Mesothelial cell of epicardium (in vitro differentiated cells): ENCODE measurements around the gene FAM83C. TPM values are rescaled to one million over a fixed set of nuclear protein-coding genes. Genes with fewer than 3 reads are reported as not detected.
A peak's percentile ranks its signal among the peaks of the same experiment; 100 is the strongest.
"Not testable (repeated sequence)": the region's sequence is repeated elsewhere in the genome, so short reads cannot be mapped to it uniquely, and the experiment has no call there.

Experiments
- DNase-seq, 2 experiments: peaks; one replicate each; pipeline ENCODE4 v3.0.0; 2021; ENCODE audit warnings: low spot score in 2 of 2; ENCODE audit not compliant: unreplicated experiment in 2 of 2
- H3K27ac Mint-ChIP-seq: 2 replicates; pipeline ENCODE4 v1.8.0; 2021; ENCODE audit warnings: mixed read lengths
- H3K27me3 Mint-ChIP-seq: 2 replicates; pipeline ENCODE4 v1.8.0; 2021; ENCODE audit warnings: low read depth, mixed read lengths
- H3K36me3 Mint-ChIP-seq: 2 replicates; pipeline ENCODE4 v1.8.0; 2021; ENCODE audit warnings: mixed read lengths
- H3K4me1 Mint-ChIP-seq: 2 replicates; pipeline ENCODE4 v1.8.0; 2021; ENCODE audit warnings: mixed read lengths
- H3K4me3 Mint-ChIP-seq: 2 replicates; pipeline ENCODE4 v1.8.0; 2021; ENCODE audit warnings: mild to moderate bottlenecking, moderate library complexity, mixed read lengths
- H3K9me3 Mint-ChIP-seq: 2 replicates; pipeline ENCODE4 v1.8.0; 2021; ENCODE audit warnings: mixed read lengths
- total RNA-seq: library from RNA; stranded (reverse); gene quantifications from 3 replicates; pipeline ENCODE4 v1.2.1, GENCODE V29; 2021
- TF ChIP-seq, protein P1 (sequence below): fragments of 200-600 bp; sonication (generic); IDR thresholded peaks from one replicate; pipeline ENCODE4 v1.5.0; 2021; ENCODE audit warnings: antibody characterized with exemption; ENCODE audit not compliant: unreplicated experiment

The FAM83C gene
- total RNA-seq, 1 donor from 2014 or later: not detected

GRCh38 chr20:35270021-35270902 lies 22.0 kb downstream of the FAM83C start:
- Mint-ChIP-seq H3K9me3 (no peaks in the 10 kb centered on the region), H3K4me3 (no peak overlapping the region), H3K36me3 (peaks cover 12% of the 10 kb centered on the region), H3K27me3 (no peaks in the 10 kb centered on the region), H3K4me1 (peaks cover 8% of the 10 kb centered on the region), H3K27ac (no peak overlapping the region)
- TF ChIP-seq, protein P1, sequence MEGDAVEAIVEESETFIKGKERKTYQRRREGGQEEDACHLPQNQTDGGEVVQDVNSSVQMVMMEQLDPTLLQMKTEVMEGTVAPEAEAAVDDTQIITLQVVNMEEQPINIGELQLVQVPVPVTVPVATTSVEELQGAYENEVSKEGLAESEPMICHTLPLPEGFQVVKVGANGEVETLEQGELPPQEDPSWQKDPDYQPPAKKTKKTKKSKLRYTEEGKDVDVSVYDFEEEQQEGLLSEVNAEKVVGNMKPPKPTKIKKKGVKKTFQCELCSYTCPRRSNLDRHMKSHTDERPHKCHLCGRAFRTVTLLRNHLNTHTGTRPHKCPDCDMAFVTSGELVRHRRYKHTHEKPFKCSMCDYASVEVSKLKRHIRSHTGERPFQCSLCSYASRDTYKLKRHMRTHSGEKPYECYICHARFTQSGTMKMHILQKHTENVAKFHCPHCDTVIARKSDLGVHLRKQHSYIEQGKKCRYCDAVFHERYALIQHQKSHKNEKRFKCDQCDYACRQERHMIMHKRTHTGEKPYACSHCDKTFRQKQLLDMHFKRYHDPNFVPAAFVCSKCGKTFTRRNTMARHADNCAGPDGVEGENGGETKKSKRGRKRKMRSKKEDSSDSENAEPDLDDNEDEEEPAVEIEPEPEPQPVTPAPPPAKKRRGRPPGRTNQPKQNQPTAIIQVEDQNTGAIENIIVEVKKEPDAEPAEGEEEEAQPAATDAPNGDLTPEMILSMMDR: no peak
- DNase-seq: no peak

DNA sequence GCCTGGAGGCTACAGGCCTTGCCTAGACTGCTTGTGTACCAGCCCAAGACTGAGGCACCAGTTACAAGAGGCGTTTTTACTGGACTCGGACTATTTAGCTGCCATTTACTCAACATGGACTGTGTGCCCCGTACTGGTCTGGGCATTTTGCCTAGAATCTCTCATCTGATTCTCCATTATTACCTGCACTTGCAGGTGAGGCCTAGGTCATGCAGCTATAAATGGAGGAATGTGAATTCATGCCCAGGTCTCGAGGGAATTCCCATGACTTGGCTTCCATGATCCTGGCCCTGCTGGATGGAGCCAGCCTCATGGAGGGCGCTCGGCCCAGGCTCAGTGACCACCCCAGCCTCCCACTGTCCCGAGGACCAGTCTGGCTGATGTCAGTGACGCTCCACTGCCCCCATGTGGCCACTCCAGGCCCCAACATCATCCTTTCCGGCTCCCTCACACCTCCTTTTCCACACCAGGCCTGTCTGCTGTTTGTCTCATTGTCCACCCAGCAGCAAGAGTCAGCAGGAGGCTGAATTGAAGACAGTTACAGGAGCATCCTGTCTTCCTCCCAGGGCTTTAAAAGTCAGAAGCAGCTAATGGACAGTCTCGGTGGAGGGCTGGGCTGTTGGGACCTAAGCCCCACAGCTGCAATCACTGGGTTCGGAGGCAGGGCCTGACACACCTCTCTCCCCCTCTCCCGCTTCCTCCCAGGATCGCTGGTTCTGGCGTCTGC lies 23.0 kb downstream of the FAM83C start:
- no peaks in the 10 kb centered on the region for H3K27me3 Mint-ChIP-seq
- no peak overlapping the region for H3K4me3 Mint-ChIP-seq
- peak in 1 of 2 experiments; percentile 79 for DNase-seq
- no peaks in the 10 kb centered on the region for H3K9me3 Mint-ChIP-seq
- H3K27ac Mint-ChIP-seq: no peak overlapping the region
- H3K36me3 Mint-ChIP-seq: peaks cover 14% of the 10 kb centered on the region
- TF ChIP-seq, protein P1: peak; percentile 66
- peaks cover 13% of the 10 kb centered on the region for H3K4me1 Mint-ChIP-seq

DNA sequence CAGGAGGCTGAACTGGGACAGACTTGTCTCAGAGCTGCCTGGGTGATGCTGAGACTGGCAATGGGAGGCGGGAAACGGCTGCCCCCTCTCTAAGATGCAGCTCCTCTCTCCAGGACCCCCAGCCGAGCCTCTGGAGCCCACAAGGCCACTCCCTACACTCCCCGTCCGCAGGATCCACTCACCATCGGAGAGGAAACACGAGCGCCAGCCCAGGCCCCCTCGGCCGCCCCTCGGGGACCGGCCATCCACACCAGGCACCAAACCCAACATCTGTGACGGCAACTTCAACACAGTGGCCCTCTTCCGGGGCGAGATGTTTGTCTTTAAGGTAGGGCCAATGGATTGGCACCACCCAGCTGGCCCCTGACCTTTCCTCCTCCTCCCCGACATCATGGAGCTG lies 25.1 kb downstream of the FAM83C start:
- Mint-ChIP-seq H3K9me3 (no peaks in the 10 kb centered on the region), H3K27ac (no peak overlapping the region), H3K4me3 (no peak overlapping the region), H3K4me1 (peaks cover 31% of the 10 kb centered on the region), H3K36me3 (peaks cover 14% of the 10 kb centered on the region), H3K27me3 (no peaks in the 10 kb centered on the region)
- DNase-seq: no peak
- TF ChIP-seq, protein P1: no peak

DNA sequence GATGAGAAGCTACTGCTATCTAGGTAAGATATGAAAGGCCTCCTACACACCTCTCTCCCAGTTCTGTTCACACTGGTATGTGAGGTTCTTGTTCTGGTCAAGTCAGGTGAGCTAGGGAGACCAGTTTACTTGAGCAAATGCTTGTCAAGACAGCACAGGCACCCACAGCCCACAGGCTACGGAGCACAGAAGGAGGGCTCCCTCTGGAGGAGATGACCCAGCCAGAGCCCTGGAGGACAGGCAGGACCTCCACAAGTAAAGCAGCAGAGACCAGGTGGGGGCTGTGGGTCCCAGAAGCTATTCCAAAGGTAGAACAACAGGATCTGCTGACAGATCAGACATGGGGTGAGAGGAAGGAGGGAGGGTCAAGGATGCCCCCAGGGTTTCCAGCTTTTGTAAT lies 27.5 kb downstream of the FAM83C start:
- DNase-seq: no peak
- no peaks in the 10 kb centered on the region for H3K27me3 Mint-ChIP-seq
- peak overlapping the region; percentile 86 for H3K27ac Mint-ChIP-seq
- peaks cover 33% of the 10 kb centered on the region for H3K4me1 Mint-ChIP-seq
- no peaks in the 10 kb centered on the region for H3K9me3 Mint-ChIP-seq
- no peak overlapping the region for H3K4me3 Mint-ChIP-seq
- TF ChIP-seq, protein P1: no peak
- H3K36me3 Mint-ChIP-seq: peaks cover 10% of the 10 kb centered on the region

DNA sequence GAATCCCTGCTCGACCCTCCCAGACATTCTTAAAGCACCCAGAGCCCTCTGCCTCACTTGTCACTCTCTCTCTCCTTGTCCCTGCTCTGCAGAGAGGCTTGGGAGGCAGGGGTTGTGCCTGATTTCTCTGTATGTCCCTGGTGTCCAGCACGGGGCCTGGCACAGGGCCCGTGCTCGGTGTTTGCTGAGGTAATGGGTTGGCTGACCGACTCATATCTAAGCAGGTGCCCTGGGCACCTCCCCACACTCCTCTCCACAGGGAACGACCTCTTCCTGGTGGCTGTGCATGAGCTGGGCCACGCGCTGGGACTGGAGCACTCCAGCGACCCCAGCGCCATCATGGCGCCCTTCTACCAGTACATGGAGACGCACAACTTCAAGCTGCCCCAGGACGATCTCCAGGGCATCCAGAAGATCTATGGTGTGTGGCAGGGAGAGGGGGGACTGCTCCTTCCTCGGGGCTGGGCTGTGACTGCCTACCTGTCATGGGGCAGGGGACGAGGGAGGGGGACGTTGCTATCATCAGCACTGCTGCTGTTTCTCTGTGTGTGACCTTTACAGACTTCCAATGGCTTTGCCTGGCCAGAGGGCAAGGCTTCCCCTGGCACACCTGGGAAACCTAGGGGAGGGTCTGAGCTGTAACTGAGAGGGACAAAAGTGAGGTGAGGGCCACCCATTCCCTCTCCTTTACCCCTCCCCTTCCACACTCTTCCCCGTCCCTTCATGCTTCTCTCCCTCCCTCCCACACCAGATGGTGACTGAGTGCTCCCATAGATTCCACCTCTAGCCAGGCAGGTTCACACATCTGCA lies 28.5 kb downstream of the FAM83C start:
- TF ChIP-seq, protein P1: no peak
- peaks cover 29% of the 10 kb centered on the region for H3K4me1 Mint-ChIP-seq
- H3K4me3 Mint-ChIP-seq: no peak overlapping the region
- no peaks in the 10 kb centered on the region for H3K27me3 Mint-ChIP-seq
- H3K27ac Mint-ChIP-seq: peak overlapping the region; percentile 98
- peaks cover 10% of the 10 kb centered on the region for H3K36me3 Mint-ChIP-seq
- no peak for DNase-seq
- H3K9me3 Mint-ChIP-seq: no peaks in the 10 kb centered on the region

DNA sequence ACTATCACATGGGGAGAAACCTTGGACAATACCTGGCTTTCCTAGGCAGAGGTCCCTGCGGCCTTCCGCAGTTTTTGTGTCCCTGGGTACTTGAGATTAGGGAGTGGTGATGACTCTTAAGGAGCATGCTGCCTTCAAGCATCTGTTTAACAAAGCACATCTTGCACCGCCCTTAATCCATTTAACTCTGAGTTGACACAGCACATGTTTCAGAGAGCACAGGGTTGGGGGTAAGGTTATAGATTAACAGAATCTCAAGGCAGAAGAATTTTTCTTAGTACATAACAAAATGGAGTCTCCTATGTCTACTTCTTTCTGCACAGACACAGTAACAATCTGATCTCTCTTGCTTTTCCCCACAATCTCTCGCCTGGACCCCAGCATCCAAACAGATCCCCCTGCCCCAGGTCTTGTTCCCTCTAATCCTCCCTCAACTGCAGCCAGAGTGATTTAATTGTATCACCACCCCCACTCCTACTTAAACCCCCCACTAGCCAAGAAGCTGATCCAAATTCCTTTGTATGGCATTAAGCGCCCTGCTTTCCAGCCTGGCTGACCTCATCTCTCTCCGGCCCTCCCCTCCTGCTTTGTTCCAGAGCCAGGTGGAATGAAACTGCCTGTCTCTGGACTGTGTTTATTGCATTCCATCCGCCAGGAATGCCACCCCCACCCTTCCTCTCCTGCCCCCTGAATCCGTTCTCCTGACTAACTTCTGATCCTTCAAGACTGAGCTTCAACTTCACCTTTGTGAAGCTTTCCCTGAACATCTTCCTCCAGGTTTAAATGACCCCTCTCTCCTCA lies 29.3 kb downstream of the FAM83C start:
- H3K9me3 Mint-ChIP-seq, H3K27me3 Mint-ChIP-seq, H3K4me3 Mint-ChIP-seq: not testable (repeated sequence)
- H3K4me1 Mint-ChIP-seq: peaks cover 36% of the 10 kb centered on the region
- H3K36me3 Mint-ChIP-seq: peaks cover 10% of the 10 kb centered on the region
- peak in 1 of 2 experiments; percentile 47 for DNase-seq
- peak overlapping the region; percentile 98 for H3K27ac Mint-ChIP-seq

DNA sequence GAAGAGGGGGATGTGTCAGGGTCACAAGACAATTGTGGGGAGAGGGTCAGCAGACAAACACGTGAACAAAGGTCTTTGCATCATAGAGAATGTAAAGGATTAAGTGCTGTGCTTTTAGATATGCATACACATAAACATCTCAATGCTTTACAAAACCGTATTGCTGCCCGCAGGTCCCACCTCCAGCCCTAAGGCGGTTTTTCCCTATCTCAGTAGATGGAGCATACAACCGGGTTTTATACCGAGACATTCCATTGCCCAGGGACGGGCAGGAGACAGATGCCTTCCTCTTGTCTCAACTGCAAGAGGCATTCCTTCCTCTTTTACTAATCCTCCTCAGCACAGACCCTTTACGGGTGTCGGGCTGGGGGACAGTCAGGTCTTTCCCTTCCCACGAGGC lies 29.9 kb downstream of the FAM83C start:
- Mint-ChIP-seq H3K4me1 (peaks cover 38% of the 10 kb centered on the region), H3K27ac (peak overlapping the region; percentile 84)
- H3K9me3 Mint-ChIP-seq, H3K27me3 Mint-ChIP-seq, H3K36me3 Mint-ChIP-seq, DNase-seq, H3K4me3 Mint-ChIP-seq: not testable (repeated sequence)
